Fibroblast of lung (primary cell): Measurements from ENCODE around the gene ZDHHC13.

Source experiments
- EZH2 ChIP-seq: IDR thresholded peaks from 2 replicates; pipeline ENCODE4 v1.5.1; 2012; ENCODE audit warnings: low read length, control low read depth, mild to moderate bottlenecking; ENCODE audit errors: missing control alignments
- TF ChIP-seq, protein P1 (sequence below), 2 donors: IDR thresholded peaks in 1 of 2; conservative IDR thresholded peaks in 1 of 2; 1 replicate in 1 of 2; 2 replicates in 1 of 2; pipeline ENCODE4 v1.5.1; 2011 to 2012; ENCODE audit warnings: low read length in 2 of 2, control low read depth in 1 of 2, inconsistent platforms in 1 of 2, low read depth in 1 of 2, mild to moderate bottlenecking in 1 of 2

DNA sequence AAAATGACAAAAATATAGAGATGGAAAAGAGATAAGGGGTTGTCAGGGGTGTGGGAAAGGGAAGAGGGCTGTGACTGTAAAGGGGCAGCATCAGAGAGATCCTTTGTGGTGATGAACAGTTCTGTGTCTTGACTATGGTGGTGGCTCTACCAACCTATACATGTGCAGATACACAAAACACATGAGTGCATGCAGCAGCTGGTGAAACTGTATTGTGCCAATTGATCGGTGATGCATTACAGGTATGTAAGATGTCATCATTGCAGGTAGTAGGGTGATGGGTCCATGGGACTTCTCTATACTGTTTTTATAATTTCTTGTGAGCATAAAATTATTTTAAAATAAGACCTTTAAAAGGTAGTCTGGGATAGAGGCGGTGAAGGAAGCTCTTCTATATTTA, 24.1 kb upstream of the ZDHHC13 start:
- no peak for TF ChIP-seq EZH2
- TF ChIP-seq, protein P1, sequence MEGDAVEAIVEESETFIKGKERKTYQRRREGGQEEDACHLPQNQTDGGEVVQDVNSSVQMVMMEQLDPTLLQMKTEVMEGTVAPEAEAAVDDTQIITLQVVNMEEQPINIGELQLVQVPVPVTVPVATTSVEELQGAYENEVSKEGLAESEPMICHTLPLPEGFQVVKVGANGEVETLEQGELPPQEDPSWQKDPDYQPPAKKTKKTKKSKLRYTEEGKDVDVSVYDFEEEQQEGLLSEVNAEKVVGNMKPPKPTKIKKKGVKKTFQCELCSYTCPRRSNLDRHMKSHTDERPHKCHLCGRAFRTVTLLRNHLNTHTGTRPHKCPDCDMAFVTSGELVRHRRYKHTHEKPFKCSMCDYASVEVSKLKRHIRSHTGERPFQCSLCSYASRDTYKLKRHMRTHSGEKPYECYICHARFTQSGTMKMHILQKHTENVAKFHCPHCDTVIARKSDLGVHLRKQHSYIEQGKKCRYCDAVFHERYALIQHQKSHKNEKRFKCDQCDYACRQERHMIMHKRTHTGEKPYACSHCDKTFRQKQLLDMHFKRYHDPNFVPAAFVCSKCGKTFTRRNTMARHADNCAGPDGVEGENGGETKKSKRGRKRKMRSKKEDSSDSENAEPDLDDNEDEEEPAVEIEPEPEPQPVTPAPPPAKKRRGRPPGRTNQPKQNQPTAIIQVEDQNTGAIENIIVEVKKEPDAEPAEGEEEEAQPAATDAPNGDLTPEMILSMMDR (conservative IDR thresholded peaks at IDR 0.05 in 1 of 2, IDR thresholded peaks at IDR 0.05 in 1 of 2; ENCODE audit: low read depth in 1 of 2, low read length in 2 of 2) = no peak
